Left cardiac atrium (tissue), 4 donors: ENCODE measurements around the gene SMCO4. TPM values are rescaled to one million over a fixed set of nuclear protein-coding genes. Genes with fewer than 3 reads are reported as not detected.

Experiments used
- ATAC-seq, 2 donors: fragments of 200-7000 bp; cut with Tn5 transposase; one replicate each; pipeline ENCODE4 v1.9.1; 2020; ENCODE audit warnings: mild to moderate bottlenecking in 2 of 2, moderate library complexity in 2 of 2
- DNase-seq: peaks from one replicate; pipeline ENCODE4 v3.0.0-alpha.2; 2020
- intact Hi-C, 2 donors: fragments of 100-400 bp; cut with DNase I; formaldehyde crosslinking; loops; one replicate each; pipeline versions ENCODE4 v1.14.1 to v1.15.1; 2022 to 2023
- total RNA-seq, 2 donors: library from RNA; stranded (reverse); fragmentation: NEBNext Ultra II Directional; extraction: Animal tissue kit (Norgen Biotek cat#: 25700); gene quantifications; one replicate each; pipeline ENCODE4 v1.2.1, GENCODE V29; 2021
- donor health status: DM: no; HTN: yes; CAD: no.
- donor health status: DM: no; HTN: yes; CAD: no; lungs with severe emphysema.
- donor health status: DM: yes; HTN: yes; CAD: no.
- donor health status: Dilated cardiomyopathy.

Gene SMCO4
- total RNA-seq, 2 donors from 2014 or later: 35.9 to 40.7 TPM

DNA sequence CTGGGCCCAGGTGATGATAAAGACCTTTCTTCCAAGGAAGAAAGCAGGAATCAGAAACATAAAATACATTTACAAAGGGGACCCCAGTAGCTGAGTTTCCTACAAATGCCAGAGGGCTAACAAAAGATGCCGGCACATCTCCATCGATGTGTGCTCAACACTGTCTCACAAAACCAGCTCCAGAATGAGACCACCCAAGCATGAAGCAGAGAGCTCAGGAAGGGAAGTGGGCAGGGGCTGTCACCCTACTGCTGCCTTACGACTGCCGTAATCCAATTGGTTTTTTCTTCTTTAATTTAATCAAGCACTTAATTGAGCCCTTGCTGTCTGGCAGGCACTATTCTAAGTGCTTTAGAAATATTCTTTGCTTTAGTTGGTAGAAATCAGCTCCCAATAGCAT, 26.1 kb downstream of the SMCO4 start:
- intact Hi-C loops: no loop called here
- no peak for ATAC-seq
- DNase-seq: no peak

DNA sequence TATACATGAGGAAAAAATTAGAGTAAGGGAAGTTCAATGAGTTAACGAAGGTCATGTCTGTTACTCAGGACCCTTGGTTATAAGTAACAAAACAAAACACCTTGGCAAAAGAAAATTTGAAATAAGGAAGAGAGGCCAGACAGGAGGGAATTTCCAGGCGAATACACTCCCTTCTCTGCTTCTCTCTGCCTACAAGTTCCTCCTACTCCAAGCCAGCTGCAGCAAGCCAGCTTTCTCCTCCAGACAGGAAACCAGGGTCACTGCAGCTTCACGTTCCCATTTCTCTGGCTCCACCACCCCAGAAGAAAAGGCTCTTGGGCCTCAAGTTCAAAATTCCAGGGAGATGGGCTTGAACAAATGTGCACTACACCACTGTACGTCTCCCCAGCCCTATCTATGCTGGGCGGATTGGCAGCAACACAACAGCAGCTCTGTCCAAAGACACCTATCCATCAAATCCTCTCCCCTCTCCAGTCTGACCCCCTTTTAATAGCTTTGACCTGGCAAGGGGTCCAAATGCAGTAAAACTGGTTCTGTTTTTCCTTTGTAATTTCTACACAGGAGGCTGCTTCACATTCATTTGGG, 27.7 kb downstream of the SMCO4 start:
- ATAC-seq: peak in 1 of 2 donors; percentile 57
- intact Hi-C loops: no loop called here
- peak; percentile 28 for DNase-seq

DNA sequence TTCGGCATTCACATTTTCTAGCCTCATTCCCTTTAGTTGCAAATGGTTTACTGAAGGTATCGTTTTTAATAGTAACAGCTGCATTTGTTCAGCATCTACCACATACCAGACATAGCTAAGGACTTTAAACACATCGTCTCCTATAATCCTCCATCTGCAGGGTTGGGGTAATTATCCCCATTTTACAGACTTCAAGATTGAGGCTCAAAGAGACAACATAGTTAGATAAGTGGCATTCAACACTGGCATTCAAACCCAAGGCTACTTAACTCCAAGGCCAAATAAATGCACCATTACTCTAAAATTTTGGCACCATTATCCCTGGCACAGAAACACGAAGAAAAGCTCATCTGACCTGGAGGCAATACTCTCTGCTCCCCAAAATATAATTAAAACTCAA, 28.5 kb downstream of the SMCO4 start:
- no peak for DNase-seq
- intact Hi-C loops: no loop called here
- no peak for ATAC-seq

DNA sequence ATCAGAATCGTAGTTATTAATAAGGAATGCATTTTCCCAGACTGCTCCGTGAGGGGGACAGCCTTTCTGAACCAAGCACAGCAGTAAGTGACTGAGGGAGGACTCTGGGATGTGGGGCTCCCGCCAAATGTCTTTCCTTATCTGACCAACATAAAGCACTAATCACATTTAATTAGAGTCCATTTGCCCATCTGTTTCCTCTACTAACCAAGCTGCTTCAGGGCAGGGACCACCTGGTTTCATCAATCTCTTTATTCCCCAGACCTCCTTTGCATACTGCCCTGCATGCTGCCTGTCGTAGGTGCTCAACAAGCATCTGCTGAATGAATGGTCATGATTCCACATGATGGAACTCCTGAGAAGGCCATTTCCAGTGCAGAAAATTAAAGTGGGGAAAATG, 29.4 kb downstream of the SMCO4 start:
- no peak for ATAC-seq
- intact Hi-C loops: no loop called here
- no peak for DNase-seq

DNA sequence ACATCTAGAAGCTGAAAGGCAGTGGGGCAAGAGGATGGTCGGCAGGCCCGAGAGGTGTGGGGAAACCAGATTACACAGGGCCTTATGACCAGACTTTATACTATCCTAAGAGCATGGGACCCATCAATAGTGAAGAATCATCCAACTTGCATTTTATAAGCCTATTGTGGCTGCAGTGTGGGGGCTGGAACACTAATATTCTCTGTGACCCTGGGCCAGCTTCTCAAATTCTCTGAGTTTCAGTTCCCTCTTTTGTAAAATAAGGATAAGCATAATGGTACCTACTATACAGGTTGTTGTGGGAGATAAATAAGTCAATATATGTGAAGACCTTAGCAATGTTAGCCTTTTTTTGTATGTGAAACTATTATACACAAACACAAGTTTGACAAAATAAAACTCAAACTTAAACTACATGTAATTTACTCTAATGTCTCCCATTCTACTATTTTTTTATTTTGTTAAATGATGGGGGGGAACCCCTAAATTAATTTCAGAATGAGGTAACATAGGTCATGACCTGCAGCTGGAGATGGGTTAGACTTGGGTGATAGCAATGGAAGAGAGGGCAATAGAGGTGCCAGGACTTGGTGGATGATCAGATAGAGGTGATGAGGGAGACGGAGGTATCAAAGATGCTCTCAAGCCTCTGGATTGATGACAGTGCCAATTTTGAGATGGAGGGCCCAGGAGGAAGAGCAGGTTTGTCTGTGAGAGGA, 30.1 kb downstream of the SMCO4 start:
- intact Hi-C loops: no loop called here
- no peak for DNase-seq

DNA sequence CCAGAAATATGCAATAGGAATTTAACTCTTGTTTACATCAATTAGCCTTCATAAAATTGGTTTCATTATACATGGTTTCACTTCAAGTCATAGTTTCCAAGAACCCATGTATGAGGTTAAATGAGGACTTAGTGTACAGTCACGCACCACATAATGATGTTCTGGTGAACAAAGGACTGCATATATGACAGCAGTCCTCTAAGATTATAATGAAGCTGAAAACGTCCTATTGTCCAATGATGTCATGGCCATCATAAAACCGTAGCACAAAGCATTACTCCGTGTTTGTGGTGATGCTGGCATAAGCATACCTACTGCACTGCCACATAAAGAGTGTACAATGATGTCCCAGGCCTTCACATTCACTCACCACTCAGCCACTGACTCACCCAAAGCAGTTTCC, 31.1 kb downstream of the SMCO4 start:
- DNase-seq: no peak
- no peak for ATAC-seq
- intact Hi-C loops: no loop called here

More for the DNA sequence above, 30.1 kb downstream of the SMCO4 start:
- ATAC-seq: no peak

DNA sequence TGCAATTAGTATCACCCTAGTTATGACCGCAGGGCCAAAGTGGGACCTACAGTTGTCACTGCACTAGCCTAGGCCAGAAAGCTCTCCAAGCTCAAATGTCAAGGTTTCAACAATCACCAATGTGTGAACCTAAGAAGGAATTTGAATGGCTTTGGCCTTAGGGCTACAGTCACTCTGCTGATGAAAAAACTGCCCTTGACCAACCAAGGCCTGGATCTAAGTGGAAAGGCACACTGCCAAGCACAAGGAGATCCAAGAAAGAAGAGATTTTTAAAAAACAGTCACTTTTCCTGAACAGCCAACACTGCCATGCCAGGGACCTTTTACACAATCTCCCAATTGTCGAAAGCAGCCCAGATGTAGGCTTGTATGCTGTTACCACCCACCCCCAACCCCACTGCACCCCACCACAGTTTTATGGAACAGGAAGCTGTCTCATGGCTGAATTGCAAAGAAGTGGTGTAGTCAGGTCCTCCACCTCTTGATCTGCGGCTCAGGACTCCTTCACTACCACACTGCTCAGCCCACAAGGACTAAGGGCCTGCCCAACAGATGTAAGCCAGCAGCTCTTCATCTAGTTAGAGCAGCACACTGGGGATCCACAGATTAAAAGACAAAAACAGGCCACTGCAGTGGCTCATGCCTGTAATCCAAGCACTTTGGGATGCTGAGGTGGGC, 32.9 kb downstream of the SMCO4 start:
- ATAC-seq (peak in 1 of 2 donors; percentile 30), DNase-seq (no peak)
- intact Hi-C loops: no loop called here

DNA sequence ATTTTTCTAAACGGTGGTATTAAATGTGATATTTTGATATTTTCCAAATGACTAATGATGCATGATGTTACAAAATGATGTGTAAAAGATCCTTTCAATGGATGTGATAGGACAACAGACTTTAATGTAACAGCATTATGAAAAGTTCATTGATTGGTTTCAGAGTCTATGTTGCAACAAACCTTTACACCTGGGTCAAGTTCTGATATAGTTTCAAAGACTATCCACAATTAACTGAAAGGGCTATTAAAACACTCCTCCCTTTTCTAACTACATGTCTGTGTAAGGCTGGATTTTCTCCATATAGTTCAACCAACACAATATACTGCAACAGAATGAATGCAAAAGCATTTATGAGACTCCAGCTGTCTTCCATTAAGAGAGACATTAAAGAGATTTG, 35.7 kb downstream of the SMCO4 start:
- intact Hi-C loops: no loop called here
- DNase-seq (no peak), ATAC-seq (no peak)

DNA sequence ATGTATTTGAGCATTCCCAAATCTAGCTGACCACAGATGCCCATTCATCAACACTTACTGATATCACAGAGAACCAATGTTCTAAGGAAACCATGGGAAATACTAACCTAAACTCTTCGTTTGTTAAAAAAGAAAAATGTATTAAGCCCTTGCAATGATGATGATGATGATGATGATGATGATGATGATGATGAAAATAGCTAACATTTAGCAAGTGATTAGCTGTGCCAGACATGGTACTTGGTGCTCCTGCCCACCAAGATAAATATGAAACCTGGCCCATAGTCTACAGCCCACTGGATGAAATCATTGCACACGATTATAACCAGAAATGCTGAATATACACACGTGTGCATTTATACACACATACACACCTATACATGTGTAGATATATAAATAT, 37.5 kb downstream of the SMCO4 start:
- intact Hi-C loops: no loop called here
- no peak for ATAC-seq
- no peak for DNase-seq

DNA sequence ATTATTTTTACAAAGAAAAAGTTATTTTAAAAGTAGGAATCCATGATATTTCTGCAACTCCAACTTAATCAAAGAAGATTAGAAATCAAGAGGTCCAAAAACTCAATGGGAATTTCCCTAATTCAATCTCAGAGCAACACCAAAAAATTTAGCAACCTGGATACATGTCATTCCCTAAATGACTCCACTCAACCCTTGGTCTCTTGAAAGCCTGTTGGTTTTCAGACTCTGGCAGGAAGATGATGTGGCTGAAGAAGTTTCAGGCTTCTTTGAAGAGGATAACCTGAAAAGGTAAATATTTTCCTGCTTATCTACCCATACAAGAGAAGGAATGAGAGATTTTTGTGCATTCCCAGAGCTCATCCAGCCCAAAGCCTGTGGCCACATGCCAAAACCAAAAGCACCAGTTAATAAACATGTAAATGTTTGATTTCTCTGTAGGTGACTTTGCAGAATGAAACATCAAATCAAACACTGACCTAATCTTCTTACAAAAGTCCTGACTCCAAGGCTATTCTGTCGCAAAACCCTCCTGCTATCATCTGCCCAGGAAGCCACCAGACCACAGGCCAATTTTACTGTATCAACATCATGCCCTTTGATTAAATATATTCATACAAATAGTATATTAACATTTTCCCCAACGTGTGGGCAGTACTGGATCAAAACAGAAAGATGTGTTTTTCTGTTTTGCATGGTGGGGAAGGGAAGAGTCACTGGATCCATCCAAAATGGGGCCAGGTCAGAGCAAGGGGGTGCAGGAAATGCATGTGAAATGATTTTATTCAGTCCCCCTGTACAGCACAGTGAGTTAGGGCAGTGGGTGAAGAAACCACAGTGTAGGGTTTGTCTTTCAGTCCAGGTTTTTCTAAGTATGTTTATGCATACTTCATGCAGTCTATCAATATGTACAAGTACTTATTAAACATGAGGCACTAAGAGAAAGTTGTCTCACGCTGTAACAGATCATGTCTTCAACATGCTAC, 38.8 kb downstream of the SMCO4 start:
- ATAC-seq: no peak

DNA sequence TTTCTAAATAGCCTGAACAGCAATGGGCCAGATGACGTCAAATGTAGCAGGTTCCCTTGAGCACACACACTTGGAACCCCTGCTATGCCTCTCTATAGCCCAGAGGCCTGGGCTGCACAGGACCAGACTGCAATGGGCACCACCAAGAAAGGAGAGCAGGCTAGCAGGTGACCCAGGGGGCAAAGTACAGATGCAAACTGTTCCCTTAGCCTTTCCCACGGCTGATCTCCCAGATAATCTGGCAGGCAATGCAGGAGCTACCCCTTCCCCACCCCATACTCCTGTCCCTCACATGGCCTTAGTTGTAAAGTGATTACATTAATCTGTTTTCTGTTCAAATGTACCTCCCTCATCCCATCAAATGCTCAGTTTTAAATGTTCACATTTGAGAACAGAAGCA, 41.3 kb downstream of the SMCO4 start:
- intact Hi-C loops: no loop called here
- ATAC-seq: no peak

More for the DNA sequence above, 38.8 kb downstream of the SMCO4 start:
- no peak for DNase-seq
- intact Hi-C loops: no loop called here

DNA sequence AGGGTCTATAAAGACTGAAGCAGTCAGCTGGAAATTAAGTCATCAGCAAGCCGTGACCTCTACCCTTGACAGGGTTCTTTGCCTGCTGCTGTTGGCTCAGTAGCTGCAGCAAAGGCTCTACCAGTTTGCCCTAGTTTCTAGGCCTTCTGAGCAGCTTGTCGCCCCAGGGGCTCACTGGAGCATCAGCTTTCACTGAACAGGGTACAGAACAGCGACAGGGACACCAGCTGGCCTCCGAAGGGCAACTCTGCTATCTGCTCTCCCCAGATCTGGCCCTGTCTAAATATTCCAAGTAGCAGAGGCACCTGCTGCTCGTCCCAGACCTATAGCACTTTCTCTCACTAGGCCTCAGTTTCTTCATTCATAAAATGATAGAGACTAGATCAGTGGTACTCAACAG, 42.4 kb downstream of the SMCO4 start:
- intact Hi-C loops: no loop called here
- ATAC-seq (no peak), DNase-seq (no peak)

More for the DNA sequence above, 41.3 kb downstream of the SMCO4 start:
- DNase-seq: no peak

DNA sequence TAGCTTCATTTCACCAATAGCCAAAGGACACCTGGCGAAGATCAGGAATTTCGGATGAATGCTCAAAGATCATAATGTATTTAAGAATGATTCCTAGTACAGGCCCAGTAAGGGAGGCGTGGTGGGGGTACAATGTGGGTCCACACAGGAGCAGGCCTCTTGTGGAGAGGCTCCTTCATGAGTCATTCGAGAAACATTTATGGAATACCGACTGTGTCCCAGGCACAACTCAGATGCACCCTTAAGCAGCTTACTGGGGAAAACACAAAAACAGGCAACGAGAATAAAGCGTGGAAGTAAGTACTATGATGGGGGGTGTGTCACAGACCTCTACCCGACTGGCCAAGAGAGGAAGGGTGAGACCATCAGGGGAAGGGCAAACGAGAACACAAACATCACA, 44.5 kb downstream of the SMCO4 start:
- intact Hi-C loops: no loop called here
- DNase-seq (no peak), ATAC-seq (no peak)

DNA sequence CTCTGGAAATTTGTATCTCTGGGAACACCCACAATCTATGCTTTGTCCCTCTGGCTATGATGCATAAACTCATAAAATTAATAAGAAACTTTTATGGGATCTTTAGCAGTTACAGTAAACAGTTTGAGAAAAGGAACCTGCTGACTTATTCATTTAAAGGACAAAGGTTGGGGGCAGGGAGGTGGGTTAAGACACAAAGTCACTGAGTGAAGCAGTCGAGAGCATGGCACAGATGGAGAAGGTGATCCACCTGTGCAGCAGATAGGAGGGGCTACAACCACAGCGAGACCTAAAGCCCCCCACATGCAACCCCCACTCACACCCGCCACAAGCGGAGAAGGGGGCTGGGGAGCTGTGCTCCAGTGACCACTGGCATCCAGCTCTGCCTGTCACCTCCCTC, 45.0 kb downstream of the SMCO4 start:
- DNase-seq: no peak
- ATAC-seq: no peak
- intact Hi-C loops: no loop called here

DNA sequence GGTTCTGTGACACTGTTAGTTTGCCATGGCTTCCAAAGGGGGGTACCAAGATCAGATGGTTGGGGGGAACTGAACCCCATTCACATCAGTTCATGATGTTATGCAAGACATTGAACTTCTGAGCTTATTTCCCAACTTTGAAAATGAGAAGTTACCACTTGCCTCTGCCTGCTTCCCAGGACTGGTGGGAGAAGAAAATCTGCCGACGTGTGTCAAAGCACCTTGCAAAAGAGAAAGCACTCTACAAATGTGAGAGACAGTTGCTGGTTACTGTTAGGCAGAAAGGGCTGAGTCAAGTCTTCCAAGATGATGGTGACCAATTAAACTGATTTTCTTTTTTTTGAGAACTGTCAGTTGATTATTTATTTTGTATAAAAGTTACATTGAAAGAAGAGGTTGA, 45.6 kb downstream of the SMCO4 start:
- ATAC-seq (no peak), DNase-seq (no peak)
- intact Hi-C loops: no loop called here

DNA sequence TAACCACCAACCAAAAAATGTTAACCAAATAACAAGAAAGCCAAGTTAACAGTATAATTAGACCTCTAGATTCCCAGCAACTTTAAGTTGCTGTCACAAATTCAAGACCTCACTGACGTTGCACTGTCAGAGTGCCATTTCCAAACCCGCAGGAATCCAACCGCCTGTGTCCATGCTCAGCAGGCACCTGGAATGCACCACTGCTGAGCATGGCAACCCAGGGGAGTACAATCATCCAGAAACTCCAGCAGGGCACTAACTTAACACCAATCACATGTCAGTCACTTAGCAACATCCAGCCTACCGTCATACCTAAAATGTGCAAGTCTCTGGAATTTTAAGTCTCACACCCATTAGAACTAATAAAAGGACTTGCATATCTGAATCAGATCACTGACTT, 48.8 kb downstream of the SMCO4 start:
- ATAC-seq: no peak
- intact Hi-C loops: no loop called here
- no peak for DNase-seq

DNA sequence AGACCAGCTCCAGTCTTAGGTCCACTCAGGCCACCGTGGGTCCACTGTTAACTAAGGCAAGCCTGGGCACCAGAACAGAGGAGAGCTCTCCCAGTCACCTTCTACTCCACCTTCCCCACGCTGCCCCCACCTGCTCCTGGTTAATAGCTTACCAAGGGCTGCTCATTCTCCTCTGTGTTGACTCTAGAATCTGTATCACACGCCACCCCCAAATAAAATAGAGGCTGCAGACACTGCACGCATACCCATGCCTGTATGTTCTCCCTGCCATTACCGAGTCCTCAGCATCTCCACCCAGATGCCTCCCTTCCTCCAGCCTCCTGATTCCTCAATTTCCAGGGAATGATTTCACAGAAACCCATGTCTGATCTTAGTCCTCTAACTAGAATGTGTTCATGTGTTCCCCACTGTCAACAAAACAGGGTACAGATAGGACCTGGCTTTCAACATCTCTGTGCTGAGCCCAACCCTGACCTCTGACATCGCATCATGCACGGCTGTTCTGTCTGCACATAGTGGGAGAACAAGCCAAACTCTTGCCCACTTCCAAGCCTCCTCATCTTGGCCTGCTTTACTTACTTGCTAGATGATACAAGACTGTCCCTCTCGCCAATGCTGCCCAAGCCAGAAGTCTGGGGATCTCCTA, 49.8 kb downstream of the SMCO4 start:
- DNase-seq (no peak), ATAC-seq (no peak)
- intact Hi-C loops: no loop called here

DNA sequence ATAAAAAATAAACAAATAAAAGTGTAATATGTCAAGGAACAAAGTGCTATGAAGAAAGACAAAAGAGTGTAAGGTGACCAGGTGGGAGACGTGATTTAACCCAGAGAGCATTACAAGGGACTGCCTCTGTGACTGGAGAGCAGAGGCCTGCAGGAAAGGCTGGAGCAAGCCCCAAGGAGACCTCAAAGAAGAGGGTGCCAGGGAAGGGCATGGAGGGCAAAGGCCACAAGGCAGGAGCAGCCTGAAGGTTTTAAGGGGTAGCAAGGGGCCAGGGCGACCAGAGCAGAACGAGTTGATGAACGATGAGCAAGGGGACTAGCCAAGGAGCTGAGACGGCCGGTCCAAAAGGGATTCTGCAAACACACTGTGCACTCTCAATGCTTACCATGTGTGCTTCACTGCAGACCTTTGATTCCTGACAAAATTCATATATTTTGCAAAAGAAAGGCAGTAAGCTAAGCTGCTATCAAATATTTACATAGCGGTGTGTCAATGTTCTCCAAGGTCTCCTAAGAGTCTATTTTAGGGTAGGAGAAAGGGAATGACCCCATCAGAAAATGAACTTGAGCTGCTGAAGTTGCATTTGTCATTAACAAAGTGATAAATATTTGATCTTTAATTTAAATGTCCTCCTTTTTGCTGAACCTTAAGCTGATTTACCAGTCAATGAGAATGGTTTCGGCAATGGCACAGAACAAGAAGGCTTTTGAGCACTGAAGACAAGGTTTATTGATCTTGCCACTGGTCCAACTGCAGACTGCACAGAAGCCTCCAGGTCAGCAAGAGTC, 50.5 kb downstream of the SMCO4 start:
- intact Hi-C loops: no loop called here
- ATAC-seq (no peak), DNase-seq (no peak)
